HG02623 (cell line): Measurements from ENCODE around the gene RING1.
"Not testable (repeated sequence)": the region's sequence is repeated elsewhere in the genome, so short reads cannot be mapped to it uniquely, and the experiment has no call there.

Experiments
- ATAC-seq: cut with Tn5 transposase; IDR thresholded peaks from one replicate; pipeline ENCODE4 v1.9.1; 2021; ENCODE audit warnings: moderate library complexity; ENCODE audit not compliant: unreplicated experiment

Gene RING1

GRCh38 chr6:33205191-33206026 lies 2.9 kb upstream of the RING1 start:
- no peak for ATAC-seq

GRCh38 chr6:33206027-33206863 lies 2.1 kb upstream of the RING1 start:
- no peak for ATAC-seq

- no peak for ATAC-seq
Measured at GRCh38 chr6:33206864-33207551, 1.3 kb upstream of the RING1 start.

GRCh38 chr6:33207552-33208090 lies 679 bp upstream of the RING1 start:
- ATAC-seq, result no peak

GRCh38 chr6:33209856-33210255 lies 1.6 kb downstream of the RING1 start:
- ATAC-seq, result no peak

GRCh38 chr6:33211136-33211535 lies 2.8 kb downstream of the RING1 start:
- no peak for ATAC-seq

- ATAC-seq, result no peak
Measured at GRCh38 chr6:33211666-33212422, 3.5 kb downstream of the RING1 start.

- ATAC-seq, result no peak
Measured at GRCh38 chr6:33212857-33213165, 4.5 kb downstream of the RING1 start.

- no peak for ATAC-seq
Measured at GRCh38 chr6:33213166-33213988, 5.1 kb downstream of the RING1 start.

- no peak for ATAC-seq
Measured at GRCh38 chr6:33213989-33214335, 5.7 kb downstream of the RING1 start.

- no peak for ATAC-seq
Measured at GRCh38 chr6:33215271-33216116, 7.2 kb downstream of the RING1 start.

- no peak for ATAC-seq
Measured at GRCh38 chr6:33216117-33216649, 7.9 kb downstream of the RING1 start.

GRCh38 chr6:33217246-33217645 lies 8.9 kb downstream of the RING1 start:
- ATAC-seq, result no peak

GRCh38 chr6:33217681-33218080 lies 9.4 kb downstream of the RING1 start:
- no peak for ATAC-seq

GRCh38 chr6:33226503-33227120 lies 18.3 kb downstream of the RING1 start:
- ATAC-seq, result not testable (repeated sequence)

GRCh38 chr6:33235221-33235634 lies 26.9 kb downstream of the RING1 start:
- no peak for ATAC-seq

- no peak for ATAC-seq
Measured at GRCh38 chr6:33236328-33236727, 28.0 kb downstream of the RING1 start.

GRCh38 chr6:33236852-33237251 lies 28.6 kb downstream of the RING1 start:
- ATAC-seq, result no peak
